HepG2 (cell line): ENCODE measurements around the gene VPS4B. TPM values are rescaled to one million over a fixed set of nuclear protein-coding genes. Genes with fewer than 3 reads are reported as not detected.

Source experiments
- CCAR2 ChIP-seq: fragments of 200-400 bp; formaldehyde crosslinking; optimal IDR thresholded peaks from 2 replicates; pipeline ENCODE3; 2018; ENCODE audit warnings: low read depth, mild to moderate bottlenecking, low read length, moderate library complexity
- ELF3 ChIP-seq: IDR thresholded peaks from 2 replicates; pipeline ENCODE4 v1.6.1; 2016; ENCODE audit warnings: missing genetic modification reagents, missing compliant biosample characterization
- FIP1L1 ChIP-seq: fragments of 200-400 bp; formaldehyde crosslinking; IDR thresholded peaks from 2 replicates; pipeline ENCODE4 v1.6.1; 2018; ENCODE audit warnings: low read depth, mild to moderate bottlenecking, low read length, moderate library complexity, borderline replicate concordance; ENCODE audit not compliant: insufficient read depth
- MLXIP ChIP-seq: sonication (generic); formaldehyde crosslinking; IDR thresholded peaks from 2 replicates; pipeline ENCODE4 v1.9.0; 2021; ENCODE audit warnings: missing genetic modification reagents, borderline replicate concordance
- PRPF4 ChIP-seq: fragments of 200-400 bp; formaldehyde crosslinking; IDR thresholded peaks from 2 replicates; pipeline ENCODE4 v1.6.1; 2016; ENCODE audit warnings: low read length, low read depth; ENCODE audit not compliant: poor library complexity, severe bottlenecking
- SALL1 ChIP-seq: sonication (generic); formaldehyde crosslinking; IDR thresholded peaks from 2 replicates; pipeline ENCODE4 v1.8.0; 2022; ENCODE audit warnings: mild to moderate bottlenecking, missing genetic modification reagents
- SNAPC2 ChIP-seq: sonication (generic); formaldehyde crosslinking; IDR thresholded peaks from 2 replicates; pipeline ENCODE4 v1.8.1; 2022; ENCODE audit warnings: mild to moderate bottlenecking, missing genetic modification reagents
- TOPORS ChIP-seq: sonication (generic); formaldehyde crosslinking; IDR thresholded peaks from 2 replicates; pipeline ENCODE4 v1.8.0; 2023; ENCODE audit warnings: mild to moderate bottlenecking, missing genetic modification reagents
- ZBTB49 ChIP-seq: sonication (generic); formaldehyde crosslinking; IDR thresholded peaks from 2 replicates; pipeline ENCODE4 v1.4.0; 2020; ENCODE audit warnings: missing genetic modification reagents, borderline replicate concordance
- ZNF280D ChIP-seq: sonication (generic); formaldehyde crosslinking; IDR thresholded peaks from 2 replicates; pipeline ENCODE4 v1.5.1; 2020; ENCODE audit warnings: mild to moderate bottlenecking, missing genetic modification reagents
- ZNF598 ChIP-seq: sonication (generic); formaldehyde crosslinking; IDR thresholded peaks from 2 replicates; pipeline ENCODE4 v1.5.1; 2020; ENCODE audit warnings: mild to moderate bottlenecking, missing genetic modification reagents, borderline replicate concordance
- polyA plus RNA-seq, 8 experiments: library from polyadenylated mRNA; depleted of rRNA in 3 of 8; stranded (reverse) in 7 of 8; unstranded in 1 of 8; fragments of >200 nt; fragmentation: Illumina TruSeq in 4 of 8; extraction: Trizol in 4 of 8; gene quantifications; 2 replicates each; pipeline versions ENCODE4 v1.2.1 to v1.2.3, GENCODE V29; 2011 to 2016; ENCODE audit warnings: low read depth in 4 of 8, missing spikeins in 1 of 8, mixed read lengths in 1 of 8; ENCODE audit not compliant: insufficient read depth in 1 of 8
- total RNA-seq, 5 experiments: library from RNA; depleted of rRNA; stranded (reverse); fragments of >200 nt; fragmentation: Illumina TruSeq; extraction: Trizol; gene quantifications; 2 replicates each; pipeline ENCODE4 v1.2.3, GENCODE V29; 2016; ENCODE audit warnings: low read depth in 1 of 5
- TF ChIP-seq, protein P1 (sequence below): sonication (generic); formaldehyde crosslinking; IDR thresholded peaks from 2 replicates; pipeline ENCODE4 v1.9.0; 2021; ENCODE audit warnings: mild to moderate bottlenecking, missing genetic modification reagents

The VPS4B gene
- total and polyA plus RNA-seq, 2 of the 13 experiments (the other 11 are each of a cell fraction or from before 2014, with no cell fraction given) = 12.8 to 25.9 TPM

DNA sequence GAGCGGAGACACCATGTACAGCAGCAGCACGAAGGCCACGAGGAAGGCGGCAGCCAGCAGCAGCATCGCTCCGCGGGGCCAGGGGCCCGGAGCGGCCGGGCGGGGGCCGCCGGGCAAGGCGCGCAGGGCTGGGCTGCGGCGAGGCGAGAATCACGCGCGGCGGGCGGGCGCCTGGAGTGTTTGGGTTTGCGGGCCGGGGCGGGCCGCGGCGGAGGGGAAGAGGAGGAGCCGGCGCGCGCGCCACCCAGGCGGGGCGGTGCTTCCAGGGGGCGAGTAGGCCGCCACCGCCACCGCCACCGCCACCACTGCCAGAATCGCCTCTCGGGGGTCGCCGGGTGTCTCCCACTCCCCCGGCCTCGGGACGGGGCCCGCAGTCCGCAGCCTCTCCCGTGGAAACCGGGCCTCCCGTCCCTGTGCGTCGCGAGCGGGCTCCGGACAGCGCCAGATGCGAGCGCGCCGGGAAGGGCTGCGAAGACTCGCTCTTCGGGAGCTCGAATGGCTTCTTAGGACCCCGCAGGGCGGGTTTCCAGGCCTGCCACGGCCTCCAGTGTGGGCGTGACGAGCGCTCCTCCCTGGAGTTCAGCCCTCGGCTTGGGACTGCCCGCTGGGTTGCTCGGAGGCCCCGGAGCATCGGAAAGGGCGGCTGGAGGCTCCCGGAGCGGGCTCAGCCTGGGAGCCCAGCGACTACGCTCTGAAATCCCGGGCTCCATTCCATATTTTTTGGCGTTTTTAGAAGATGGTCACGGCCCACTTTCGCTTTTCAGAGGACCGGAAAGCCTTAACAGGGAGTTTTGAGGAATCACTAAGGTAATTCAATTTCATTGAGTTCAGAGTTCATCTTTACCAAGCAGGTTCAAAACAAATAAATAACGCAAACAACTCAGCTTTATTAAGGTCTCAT is 55.0 kb downstream of the VPS4B start, which contains the start of gene KDSR (continued):
- TF ChIP-seq ZBTB49 (CRISPR knock-in tag) (no peak), TOPORS (CRISPR knock-in tag) (no peak), CCAR2 (peak; percentile 95), SALL1 (CRISPR knock-in tag) (peak; percentile 81), MLXIP (CRISPR knock-in tag) (peak; percentile 63; the same call in 1 of the 2 replicates), FIP1L1 (peak; percentile 97), ZNF280D (CRISPR knock-in tag) (peak; percentile 78), SNAPC2 (peak; percentile 59; the same call in 1 of the 2 replicates), PRPF4 (no peak), ZNF598 (0 out of 2 replicates have a peak, but pooled peaks have one; percentile 11), ELF3 (peak; percentile 69)
- TF ChIP-seq, protein P1, sequence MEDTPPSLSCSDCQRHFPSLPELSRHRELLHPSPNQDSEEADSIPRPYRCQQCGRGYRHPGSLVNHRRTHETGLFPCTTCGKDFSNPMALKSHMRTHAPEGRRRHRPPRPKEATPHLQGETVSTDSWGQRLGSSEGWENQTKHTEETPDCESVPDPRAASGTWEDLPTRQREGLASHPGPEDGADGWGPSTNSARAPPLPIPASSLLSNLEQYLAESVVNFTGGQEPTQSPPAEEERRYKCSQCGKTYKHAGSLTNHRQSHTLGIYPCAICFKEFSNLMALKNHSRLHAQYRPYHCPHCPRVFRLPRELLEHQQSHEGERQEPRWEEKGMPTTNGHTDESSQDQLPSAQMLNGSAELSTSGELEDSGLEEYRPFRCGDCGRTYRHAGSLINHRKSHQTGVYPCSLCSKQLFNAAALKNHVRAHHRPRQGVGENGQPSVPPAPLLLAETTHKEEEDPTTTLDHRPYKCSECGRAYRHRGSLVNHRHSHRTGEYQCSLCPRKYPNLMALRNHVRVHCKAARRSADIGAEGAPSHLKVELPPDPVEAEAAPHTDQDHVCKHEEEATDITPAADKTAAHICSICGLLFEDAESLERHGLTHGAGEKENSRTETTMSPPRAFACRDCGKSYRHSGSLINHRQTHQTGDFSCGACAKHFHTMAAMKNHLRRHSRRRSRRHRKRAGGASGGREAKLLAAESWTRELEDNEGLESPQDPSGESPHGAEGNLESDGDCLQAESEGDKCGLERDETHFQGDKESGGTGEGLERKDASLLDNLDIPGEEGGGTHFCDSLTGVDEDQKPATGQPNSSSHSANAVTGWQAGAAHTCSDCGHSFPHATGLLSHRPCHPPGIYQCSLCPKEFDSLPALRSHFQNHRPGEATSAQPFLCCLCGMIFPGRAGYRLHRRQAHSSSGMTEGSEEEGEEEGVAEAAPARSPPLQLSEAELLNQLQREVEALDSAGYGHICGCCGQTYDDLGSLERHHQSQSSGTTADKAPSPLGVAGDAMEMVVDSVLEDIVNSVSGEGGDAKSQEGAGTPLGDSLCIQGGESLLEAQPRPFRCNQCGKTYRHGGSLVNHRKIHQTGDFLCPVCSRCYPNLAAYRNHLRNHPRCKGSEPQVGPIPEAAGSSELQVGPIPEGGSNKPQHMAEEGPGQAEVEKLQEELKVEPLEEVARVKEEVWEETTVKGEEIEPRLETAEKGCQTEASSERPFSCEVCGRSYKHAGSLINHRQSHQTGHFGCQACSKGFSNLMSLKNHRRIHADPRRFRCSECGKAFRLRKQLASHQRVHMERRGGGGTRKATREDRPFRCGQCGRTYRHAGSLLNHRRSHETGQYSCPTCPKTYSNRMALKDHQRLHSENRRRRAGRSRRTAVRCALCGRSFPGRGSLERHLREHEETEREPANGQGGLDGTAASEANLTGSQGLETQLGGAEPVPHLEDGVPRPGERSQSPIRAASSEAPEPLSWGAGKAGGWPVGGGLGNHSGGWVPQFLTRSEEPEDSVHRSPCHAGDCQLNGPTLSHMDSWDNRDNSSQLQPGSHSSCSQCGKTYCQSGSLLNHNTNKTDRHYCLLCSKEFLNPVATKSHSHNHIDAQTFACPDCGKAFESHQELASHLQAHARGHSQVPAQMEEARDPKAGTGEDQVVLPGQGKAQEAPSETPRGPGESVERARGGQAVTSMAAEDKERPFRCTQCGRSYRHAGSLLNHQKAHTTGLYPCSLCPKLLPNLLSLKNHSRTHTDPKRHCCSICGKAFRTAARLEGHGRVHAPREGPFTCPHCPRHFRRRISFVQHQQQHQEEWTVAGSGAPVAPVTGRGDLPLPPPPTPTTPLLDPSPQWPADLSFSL (CRISPR knock-in tag) = no peak
